ENCODE measurements around the gene PFDN4. TPM values are rescaled to one million over a fixed set of nuclear protein-coding genes. Genes with fewer than 3 reads are reported as not detected.

Gene PFDN4
- total RNA-seq, 2 donors from 2014 or later = 43.2 to 44.8 TPM

GRCh38 chr20:54161008-54161820 is 46.7 kb upstream of the PFDN4 start:
- H3K9me3 ChIP-seq = no peaks in the 10 kb centered on the region
- intact Hi-C loops (cut with DNase I) = no loop called here
- TF ChIP-seq CTCF (IDR thresholded peaks at IDR 0.05) = no peak
- TF ChIP-seq POLR2AphosphoS5 (IDR thresholded peaks at IDR 0.05) = no peak
- no peak for TF ChIP-seq POLR2A (IDR thresholded peaks at IDR 0.05)
- no peaks in the 10 kb centered on the region for H3K27me3 ChIP-seq (replicated peaks; ENCODE audit: insufficient read depth)
- no peak overlapping the region for H3K27ac ChIP-seq
- 91% methylated on average over 9 of the region's 9 CpGs for WGBS
- no peak for DNase-seq (ENCODE audit: low spot score)
- H3K4me1 ChIP-seq (replicated peaks) = no peaks in the 10 kb centered on the region
- no peaks in the 10 kb centered on the region for H3K36me3 ChIP-seq
- H3K4me3 ChIP-seq = no peak overlapping the region

- TF ChIP-seq CTCF (IDR thresholded peaks at IDR 0.05) = no peak
- TF ChIP-seq POLR2AphosphoS5 (IDR thresholded peaks at IDR 0.05) = no peak
- no peak for TF ChIP-seq POLR2A (IDR thresholded peaks at IDR 0.05)
- Histone ChIP-seq H3K4me1 (replicated peaks) (no peaks in the 10 kb centered on the region), H3K9me3 (no peaks in the 10 kb centered on the region), H3K27ac (no peak overlapping the region), H3K4me3 (no peak overlapping the region), H3K27me3 (replicated peaks; ENCODE audit: insufficient read depth) (no peaks in the 10 kb centered on the region), H3K36me3 (no peaks in the 10 kb centered on the region)
- intact Hi-C loops (cut with DNase I) = no loop called here
- DNase-seq (ENCODE audit: low spot score) = no peak
- 93% methylated on average over 4 of the region's 4 CpGs for WGBS
These were observed 46.1 kb upstream of the PFDN4 start for GRCh38 chr20:54161821-54162149.

GRCh38 chr20:54162378-54163009 is 45.4 kb upstream of the PFDN4 start:
- H3K9me3 ChIP-seq = no peaks in the 10 kb centered on the region

GRCh38 chr20:54163402-54163801 is 44.5 kb upstream of the PFDN4 start:
- WGBS = 90% methylated on average over 5 of the region's 5 CpGs
- intact Hi-C loops (cut with DNase I) = no loop called here
- H3K27ac ChIP-seq = no peak overlapping the region
- no peak for DNase-seq (ENCODE audit: low spot score)
- H3K27me3 ChIP-seq (replicated peaks; ENCODE audit: insufficient read depth) = peaks cover 4% of the 10 kb centered on the region
- no peaks in the 10 kb centered on the region for H3K4me1 ChIP-seq (replicated peaks)
- no peaks in the 10 kb centered on the region for H3K36me3 ChIP-seq
- H3K9me3 ChIP-seq = no peaks in the 10 kb centered on the region
- TF ChIP-seq POLR2A (IDR thresholded peaks at IDR 0.05) = no peak
- TF ChIP-seq CTCF (IDR thresholded peaks at IDR 0.05) = no peak
- TF ChIP-seq POLR2AphosphoS5 (IDR thresholded peaks at IDR 0.05) = no peak
- H3K4me3 ChIP-seq = no peak overlapping the region

More at GRCh38 chr20:54162378-54163009, 45.4 kb upstream of the PFDN4 start:
- no peak for DNase-seq (ENCODE audit: low spot score)
- H3K4me1 ChIP-seq (replicated peaks) = no peaks in the 10 kb centered on the region
- no peaks in the 10 kb centered on the region for H3K36me3 ChIP-seq
- H3K27me3 ChIP-seq (replicated peaks; ENCODE audit: insufficient read depth) = no peaks in the 10 kb centered on the region
- 32% methylated on average over 16 of the region's 16 CpGs for WGBS
- no peak for TF ChIP-seq CTCF (IDR thresholded peaks at IDR 0.05)
- no peak for TF ChIP-seq POLR2AphosphoS5 (IDR thresholded peaks at IDR 0.05)
- TF ChIP-seq POLR2A (IDR thresholded peaks at IDR 0.05) = no peak
- intact Hi-C loops (cut with DNase I) = no loop called here
- no peak overlapping the region for H3K27ac ChIP-seq
- H3K4me3 ChIP-seq = no peak overlapping the region

GRCh38 chr20:54165014-54165413 is 42.9 kb upstream of the PFDN4 start:
- Histone ChIP-seq H3K27ac (no peak overlapping the region), H3K27me3 (replicated peaks; ENCODE audit: insufficient read depth) (peaks cover 4% of the 10 kb centered on the region), H3K4me3 (no peak overlapping the region), H3K4me1 (replicated peaks) (no peaks in the 10 kb centered on the region), H3K9me3 (no peaks in the 10 kb centered on the region), H3K36me3 (no peaks in the 10 kb centered on the region)
- intact Hi-C loops (cut with DNase I) = no loop called here
- DNase-seq (ENCODE audit: low spot score) = no peak
- TF ChIP-seq POLR2AphosphoS5 (IDR thresholded peaks at IDR 0.05) = no peak
- no peak for TF ChIP-seq CTCF (IDR thresholded peaks at IDR 0.05)
- 97% methylated on average over 9 of the region's 9 CpGs for WGBS
